Activated T-helper 1 cell treated with Interleukin-2 at 50 U/mL for 16 hours (primary cell): ENCODE data around the gene KRTAP1-3.
"Not testable (repeated sequence)": the region's sequence is repeated elsewhere in the genome, so short reads cannot be mapped to it uniquely, and the experiment has no call there.

Experiments
- DNase-seq: peaks from one replicate; pipeline ENCODE4 v3.0.0-alpha.2; 2020; ENCODE audit warnings: low read depth

The KRTAP1-3 gene

GRCh38 chr17:41054556-41054955, 19.9 kb upstream of the KRTAP1-3 start:
- not testable (repeated sequence) for DNase-seq

- no peak for DNase-seq
Observed at GRCh38 chr17:41054025-41054424, 19.4 kb upstream of the KRTAP1-3 start.

GRCh38 chr17:41052566-41052965, 17.9 kb upstream of the KRTAP1-3 start:
- no peak for DNase-seq

- DNase-seq: no peak
Observed at GRCh38 chr17:41049110-41049509, 14.4 kb upstream of the KRTAP1-3 start.

GRCh38 chr17:41048441-41048840, 13.8 kb upstream of the KRTAP1-3 start:
- no peak for DNase-seq

- DNase-seq: not testable (repeated sequence)
Observed at GRCh38 chr17:41046735-41047465, 12.2 kb upstream of the KRTAP1-3 start, which contains the start of gene KRTAP2-1. TSS of gene KRTAP2-1 (minus strand) at chr17:41047316. CDS start at chr17:41047267, 49 bp downstream.

- no peak for DNase-seq
Observed at GRCh38 chr17:41042953-41043352, 8.3 kb upstream of the KRTAP1-3 start.

- DNase-seq: not testable (repeated sequence)
Observed at GRCh38 chr17:41040783-41041571, 6.3 kb upstream of the KRTAP1-3 start, which contains the start of gene KRTAP1-1. TSS of gene KRTAP1-1 (minus strand) at chr17:41041450. CDS start at chr17:41041397, 53 bp downstream.

GRCh38 chr17:41037853-41038350, 3.2 kb upstream of the KRTAP1-3 start:
- no peak for DNase-seq

GRCh38 chr17:41029633-41030245, 4.9 kb downstream of the KRTAP1-3 start, which contains the start of gene KRTAP1-4:
TSS of gene KRTAP1-4 (minus strand) at chr17:41030195. CDS start at chr17:41030078, 117 bp downstream.
- DNase-seq: no peak

GRCh38 chr17:41026715-41027471, 7.8 kb downstream of the KRTAP1-3 start, which contains the start of gene KRTAP1-5:
TSS of gene KRTAP1-5 (minus strand) at chr17:41027208. CDS start at chr17:41027155, 53 bp downstream.
- DNase-seq: no peak

GRCh38 chr17:41024697-41025096, 10.0 kb downstream of the KRTAP1-3 start:
- DNase-seq: no peak

- DNase-seq: no peak
Observed at GRCh38 chr17:41020336-41020735, 14.3 kb downstream of the KRTAP1-3 start.

GRCh38 chr17:41019415-41019814, 15.3 kb downstream of the KRTAP1-3 start:
- DNase-seq: no peak

- DNase-seq: no peak
Observed at GRCh38 chr17:41018541-41018940, 16.1 kb downstream of the KRTAP1-3 start.

- DNase-seq: no peak
Observed at GRCh38 chr17:41016578-41017215, 18.0 kb downstream of the KRTAP1-3 start.

GRCh38 chr17:41015454-41015853, 19.2 kb downstream of the KRTAP1-3 start:
- no peak for DNase-seq

GRCh38 chr17:41013606-41014005, 21.1 kb downstream of the KRTAP1-3 start:
- no peak for DNase-seq

- no peak for DNase-seq
Observed at GRCh38 chr17:41013181-41013580, 21.5 kb downstream of the KRTAP1-3 start.

GRCh38 chr17:41012326-41013120, 22.2 kb downstream of the KRTAP1-3 start:
- no peak for DNase-seq
